HG03439 (cell line): ENCODE measurements around the gene ADGRF4.
A peak's percentile ranks its signal among the peaks of the same experiment; 100 is the strongest.

ENCODE experiments used
- ATAC-seq: cut with Tn5 transposase; IDR thresholded peaks from one replicate; pipeline ENCODE4 v1.9.1; 2021; ENCODE audit warnings: mild to moderate bottlenecking, moderate library complexity; ENCODE audit not compliant: unreplicated experiment

Gene ADGRF4

DNA sequence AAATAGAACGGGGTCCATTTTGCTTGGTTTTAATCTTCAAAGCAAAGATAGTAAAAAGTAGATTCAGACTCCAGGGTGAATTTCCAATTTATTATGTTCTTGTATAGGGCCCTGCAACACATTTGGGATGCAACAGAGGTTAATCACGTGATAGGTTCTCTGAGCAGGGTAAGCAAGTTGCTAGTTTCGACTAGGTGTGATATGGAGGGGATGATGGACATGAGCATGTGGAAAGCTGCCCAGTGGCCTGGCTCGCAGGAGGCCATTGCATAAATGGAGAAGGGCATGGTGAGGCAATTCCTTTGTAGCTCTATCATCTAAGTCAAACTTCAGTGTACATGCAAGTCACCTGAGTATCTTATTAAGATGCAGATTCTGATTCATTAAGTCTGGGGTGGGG lies 17.7 kb upstream of the ADGRF4 start:
- no peak for ATAC-seq

DNA sequence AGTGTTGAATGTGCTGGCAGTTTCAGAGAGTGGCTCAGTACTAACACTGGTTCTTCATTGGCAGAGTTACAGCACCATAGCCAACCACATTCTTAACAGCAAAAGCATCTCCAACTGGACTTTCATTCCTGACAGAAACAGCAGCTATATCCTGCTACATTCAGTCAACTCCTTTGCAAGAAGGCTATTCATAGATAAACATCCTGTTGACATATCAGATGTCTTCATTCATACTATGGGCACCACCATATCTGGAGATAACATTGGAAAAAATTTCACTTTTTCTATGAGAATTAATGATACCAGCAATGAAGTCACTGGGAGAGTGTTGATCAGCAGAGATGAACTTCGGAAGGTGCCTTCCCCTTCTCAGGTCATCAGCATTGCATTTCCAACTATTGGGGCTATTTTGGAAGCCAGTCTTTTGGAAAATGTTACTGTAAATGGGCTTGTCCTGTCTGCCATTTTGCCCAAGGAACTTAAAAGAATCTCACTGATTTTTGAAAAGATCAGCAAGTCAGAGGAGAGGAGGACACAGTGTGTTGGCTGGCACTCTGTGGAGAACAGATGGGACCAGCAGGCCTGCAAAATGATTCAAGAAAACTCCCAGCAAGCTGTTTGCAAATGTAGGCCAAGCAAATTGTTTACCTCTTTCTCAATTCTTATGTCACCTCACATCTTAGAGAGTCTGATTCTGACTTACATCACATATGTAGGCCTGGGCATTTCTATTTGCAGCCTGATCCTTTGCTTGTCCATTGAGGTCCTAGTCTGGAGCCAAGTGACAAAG lies 17.0 kb upstream of the ADGRF4 start:
- no peak for ATAC-seq

DNA sequence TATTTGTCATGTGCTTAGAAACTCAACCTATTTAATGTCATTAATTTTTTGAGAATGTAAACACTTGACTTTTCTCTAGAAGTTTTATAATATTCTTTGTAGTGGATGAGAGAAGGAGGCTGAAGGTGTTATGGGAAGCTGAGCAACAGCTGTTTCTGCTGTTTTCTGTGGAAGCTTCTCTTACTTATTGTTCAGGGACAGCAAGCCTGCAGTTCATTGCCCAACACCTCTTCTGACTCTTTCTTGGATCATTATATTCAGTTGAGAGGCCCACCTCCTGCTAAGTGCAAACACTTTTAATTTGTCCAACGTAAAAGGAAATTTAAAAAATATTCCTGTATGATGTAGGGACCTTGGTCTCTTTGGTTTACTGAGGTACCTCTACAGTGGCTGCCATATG lies 12.0 kb upstream of the ADGRF4 start:
- no peak for ATAC-seq

DNA sequence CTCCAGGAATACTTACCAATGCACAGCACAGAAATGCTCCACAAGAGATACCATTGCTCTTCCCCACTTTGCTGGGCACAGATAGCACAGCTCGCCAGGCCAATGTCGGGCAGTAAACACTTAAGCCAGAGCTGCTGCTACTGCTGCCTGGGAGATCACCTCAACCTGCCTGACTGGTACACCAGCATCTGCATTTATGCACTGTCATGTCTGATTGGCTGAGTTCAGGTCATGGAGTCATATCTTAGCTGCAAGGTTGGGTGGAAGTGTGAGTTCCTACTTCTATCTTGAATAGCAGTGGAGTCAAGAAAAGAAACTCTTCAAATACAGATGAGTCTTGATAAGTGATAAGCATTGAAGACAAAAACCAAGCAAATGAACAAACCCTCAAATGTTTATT lies 10.9 kb upstream of the ADGRF4 start:
- no peak for ATAC-seq

DNA sequence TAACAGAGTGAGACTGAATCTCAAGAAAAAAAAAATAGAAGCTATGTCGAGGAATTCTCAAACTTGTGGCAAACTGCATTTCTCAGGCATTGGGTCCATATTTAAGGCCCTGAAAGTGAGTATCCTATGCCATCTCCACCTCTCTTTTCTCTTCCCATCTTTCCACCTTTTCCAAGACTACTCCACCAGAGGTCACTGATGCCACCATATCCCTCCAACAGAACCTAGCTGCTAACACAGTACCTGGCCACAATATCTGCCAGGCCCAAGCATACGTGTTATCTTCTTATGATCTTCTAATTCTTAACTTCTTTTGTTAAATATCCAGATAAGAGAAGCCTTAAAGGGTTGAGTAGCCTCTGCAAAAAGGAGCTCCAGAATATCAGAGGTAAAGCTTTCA lies 8.2 kb upstream of the ADGRF4 start:
- ATAC-seq: no peak

DNA sequence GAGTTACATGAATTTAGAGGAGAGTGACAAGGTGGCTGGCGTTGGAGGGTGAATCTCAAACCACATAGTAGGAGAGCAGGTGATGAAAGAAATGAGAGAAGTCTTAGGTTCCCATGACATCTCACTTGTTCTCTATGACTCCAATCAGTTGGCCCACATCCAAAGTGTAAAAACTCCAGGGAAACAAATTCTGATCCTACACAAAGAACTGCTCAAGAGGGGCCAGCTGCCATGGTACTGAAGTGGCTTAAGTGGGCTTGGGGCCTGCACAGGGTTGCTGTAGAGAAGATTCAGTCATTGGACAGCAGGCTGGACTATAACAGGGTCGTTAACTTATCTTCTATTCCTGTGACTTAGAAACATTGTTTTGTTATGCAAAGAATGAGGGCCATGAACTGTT lies 7.6 kb upstream of the ADGRF4 start:
- no peak for ATAC-seq

DNA sequence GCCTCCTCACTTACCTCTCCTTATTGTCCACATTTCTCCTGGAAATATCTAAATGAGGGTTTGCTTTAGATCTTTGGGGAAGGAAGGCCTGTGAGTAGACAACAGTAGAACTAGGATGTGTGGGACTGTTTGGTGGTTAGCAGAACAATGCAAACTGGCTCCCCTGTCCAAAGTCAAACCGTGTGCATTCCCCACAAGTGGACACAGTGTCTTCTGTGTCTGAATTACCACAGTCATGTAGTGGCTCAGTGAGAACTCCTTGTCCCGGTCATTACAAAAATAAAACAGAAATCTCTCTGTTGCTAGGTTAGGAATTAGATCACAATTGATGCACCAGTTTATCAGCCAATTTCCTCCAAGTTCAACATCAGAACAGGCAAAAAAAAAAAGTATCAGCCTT lies 455 bp upstream of the ADGRF4 start:
- ATAC-seq: no peak

DNA sequence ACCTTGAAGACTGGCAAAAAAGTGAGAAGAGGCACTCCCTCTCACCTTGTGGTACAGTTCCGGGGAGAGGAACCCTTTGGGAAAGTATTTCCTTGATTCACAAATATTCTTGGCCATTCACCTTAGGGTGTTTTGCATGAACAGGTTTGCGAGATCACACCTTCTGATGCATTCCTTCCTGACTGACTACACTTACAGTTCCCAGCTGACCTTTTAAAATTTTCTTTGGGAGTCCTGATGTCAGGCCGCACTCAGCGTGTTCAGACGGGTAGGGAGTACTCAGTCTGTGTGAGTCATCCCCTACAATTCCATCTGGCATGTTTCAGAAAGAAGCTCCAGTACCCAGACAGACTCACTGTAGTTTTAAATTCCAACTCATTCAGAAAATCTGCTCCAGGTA lies 1.7 kb downstream of the ADGRF4 start:
- no peak for ATAC-seq

DNA sequence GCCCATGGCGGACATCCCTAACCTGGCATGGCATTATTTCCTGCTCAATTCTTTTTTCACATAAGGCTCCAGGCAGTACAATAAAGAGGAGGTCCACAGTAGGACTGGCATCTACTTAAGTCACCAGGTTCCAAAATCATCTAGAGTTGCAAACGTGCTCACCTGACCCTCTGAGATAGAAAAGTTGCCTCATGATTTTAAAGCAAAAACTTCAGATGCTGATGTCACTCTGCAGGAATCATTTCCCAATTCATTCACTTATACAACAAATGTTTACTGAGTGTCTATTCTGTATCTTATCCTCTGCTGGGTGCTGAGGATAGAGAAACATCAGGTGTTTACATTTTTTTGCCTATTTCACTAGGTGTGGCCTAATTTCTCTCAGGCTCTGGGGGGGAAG lies 2.2 kb downstream of the ADGRF4 start:
- ATAC-seq: no peak

DNA sequence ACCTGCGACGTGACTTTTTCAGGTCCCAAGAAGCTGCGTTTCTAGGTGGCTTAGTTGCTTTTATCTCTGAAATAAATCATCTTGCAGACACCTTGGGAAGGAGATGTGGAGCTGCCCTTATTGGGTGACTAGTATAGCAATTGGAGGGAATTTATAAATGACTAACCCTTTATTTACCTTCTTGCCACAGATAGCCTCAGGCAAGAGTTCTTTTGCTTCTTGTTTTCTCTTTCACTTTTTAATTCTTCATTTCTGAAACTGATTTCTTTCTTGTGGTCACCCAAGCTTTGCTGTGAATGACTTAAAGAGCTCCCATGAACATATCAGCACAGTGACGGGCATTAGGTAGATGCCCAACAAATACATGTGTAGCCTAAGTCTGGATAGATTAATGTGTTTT lies 3.0 kb downstream of the ADGRF4 start:
- ATAC-seq: peak; percentile 91

DNA sequence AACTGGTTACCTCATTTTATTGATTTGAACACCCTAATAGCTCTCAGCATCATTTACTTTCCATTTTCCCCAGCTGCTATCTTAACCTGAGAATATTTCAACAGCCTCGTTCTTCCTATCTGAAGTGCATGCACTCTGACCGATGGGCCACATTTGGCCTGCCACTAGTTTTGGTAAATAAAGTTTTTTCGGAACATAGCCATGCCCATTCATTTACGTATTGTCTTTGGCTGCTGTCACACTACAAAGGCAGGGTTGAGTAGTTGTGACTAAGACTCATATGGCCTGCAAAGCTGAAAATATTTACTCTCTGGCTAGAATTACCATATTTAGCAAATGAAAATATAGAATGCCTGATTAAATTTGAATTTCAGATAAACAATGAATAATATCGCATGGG lies 10.8 kb downstream of the ADGRF4 start:
- no peak for ATAC-seq

DNA sequence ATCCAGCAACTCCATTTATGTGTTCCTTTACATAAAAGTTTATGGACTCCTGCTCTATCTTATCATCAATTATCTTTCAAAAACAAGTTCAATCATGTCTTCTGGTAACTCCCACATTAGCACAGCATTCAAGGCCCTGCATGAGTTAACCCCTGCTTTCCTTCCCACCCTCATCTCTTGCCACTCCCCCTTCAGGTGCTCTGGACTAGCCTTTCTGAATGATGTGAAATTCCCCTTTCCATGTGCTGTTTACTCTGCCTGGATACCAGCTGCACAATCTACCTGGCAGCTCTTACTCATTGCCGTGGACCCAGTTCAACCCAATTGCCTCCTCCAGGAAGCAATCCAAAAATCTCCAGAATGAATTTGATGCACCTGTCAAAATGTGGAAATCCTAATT lies 11.9 kb downstream of the ADGRF4 start:
- no peak for ATAC-seq

DNA sequence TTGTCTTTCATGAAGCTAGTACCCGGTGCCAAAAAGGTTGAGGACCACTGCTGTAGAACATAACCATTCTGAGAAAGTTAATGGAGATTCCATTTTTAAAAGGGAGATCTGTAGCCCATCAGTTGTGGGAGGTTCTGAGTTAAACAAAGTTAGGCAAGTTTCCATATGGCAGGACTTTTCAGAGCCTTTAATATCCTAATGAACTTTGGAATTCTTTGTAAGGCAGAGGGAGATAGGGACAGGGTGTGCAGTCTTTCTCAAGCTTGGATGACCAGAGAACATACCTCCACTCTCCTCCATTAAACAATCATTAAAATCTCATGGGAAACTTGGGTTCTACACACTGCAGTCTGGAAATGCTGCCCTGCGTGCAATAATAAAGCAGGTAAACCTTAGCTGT lies 14.8 kb downstream of the ADGRF4 start:
- ATAC-seq: no peak

DNA sequence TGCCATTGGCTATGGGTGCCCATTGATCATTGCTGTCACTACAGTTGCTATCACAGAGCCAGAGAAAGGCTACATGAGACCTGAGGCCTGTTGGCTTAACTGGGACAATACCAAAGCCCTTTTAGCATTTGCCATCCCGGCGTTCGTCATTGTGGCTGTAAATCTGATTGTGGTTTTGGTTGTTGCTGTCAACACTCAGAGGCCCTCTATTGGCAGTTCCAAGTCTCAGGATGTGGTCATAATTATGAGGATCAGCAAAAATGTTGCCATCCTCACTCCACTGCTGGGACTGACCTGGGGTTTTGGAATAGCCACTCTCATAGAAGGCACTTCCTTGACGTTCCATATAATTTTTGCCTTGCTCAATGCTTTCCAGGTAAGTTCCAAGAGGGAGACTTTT lies 16.4 kb downstream of the ADGRF4 start:
- ATAC-seq: no peak

DNA sequence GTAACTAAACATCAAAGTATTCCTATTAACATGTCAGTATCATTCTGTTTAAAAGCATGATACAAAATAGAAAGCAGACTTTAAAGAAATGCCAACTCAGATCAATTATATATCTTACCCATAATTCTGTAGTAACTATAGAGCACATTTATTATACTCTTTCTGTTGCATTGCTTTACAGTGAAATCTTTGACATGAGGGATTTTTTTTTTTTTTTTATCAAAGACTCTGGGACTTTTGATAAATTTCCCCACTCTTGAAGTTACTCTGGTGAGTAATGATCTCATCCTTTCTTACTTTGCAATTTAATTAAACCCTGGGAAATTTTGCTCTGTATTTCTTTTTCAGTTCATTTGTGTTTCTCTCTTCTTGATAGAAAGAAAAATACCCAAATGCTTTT lies 17.4 kb downstream of the ADGRF4 start:
- ATAC-seq: no peak

DNA sequence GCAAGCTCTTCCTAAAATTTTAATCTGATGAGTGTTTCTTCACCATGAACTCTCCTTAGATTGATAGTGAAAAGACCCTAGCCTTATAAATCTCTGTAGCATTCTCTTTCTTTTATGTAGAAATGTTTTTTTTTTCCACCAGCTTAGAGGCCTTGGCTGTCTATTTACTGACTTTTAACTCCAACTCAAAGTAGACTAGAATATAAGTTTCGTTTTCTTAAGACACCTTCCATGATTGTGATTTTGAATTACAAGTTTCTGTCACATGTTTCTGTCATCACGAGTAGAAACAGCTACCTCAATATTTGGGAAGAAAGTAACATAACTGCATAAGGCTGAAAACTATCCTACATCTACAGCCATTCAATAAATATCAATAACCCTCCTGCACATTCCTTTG lies 17.8 kb downstream of the ADGRF4 start:
- ATAC-seq: no peak

DNA sequence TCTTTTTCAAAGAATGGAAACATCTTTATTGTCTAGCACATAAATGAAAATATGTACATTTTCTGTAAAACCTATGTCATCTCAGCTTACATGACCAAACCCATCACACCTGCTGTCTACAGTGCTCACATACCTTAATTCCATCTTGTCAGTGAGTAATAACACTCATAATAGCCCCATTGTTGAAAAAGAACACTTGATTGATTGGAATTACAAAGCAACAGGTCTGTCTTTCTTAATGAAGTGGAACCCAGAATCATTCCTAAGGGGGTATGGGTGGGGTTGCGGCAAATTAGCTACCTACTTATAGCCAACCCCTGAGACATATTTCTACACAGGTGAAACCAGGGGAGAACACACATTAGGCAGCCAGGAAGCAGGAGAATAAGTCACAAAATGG lies 20.2 kb downstream of the ADGRF4 start:
- ATAC-seq: no peak

DNA sequence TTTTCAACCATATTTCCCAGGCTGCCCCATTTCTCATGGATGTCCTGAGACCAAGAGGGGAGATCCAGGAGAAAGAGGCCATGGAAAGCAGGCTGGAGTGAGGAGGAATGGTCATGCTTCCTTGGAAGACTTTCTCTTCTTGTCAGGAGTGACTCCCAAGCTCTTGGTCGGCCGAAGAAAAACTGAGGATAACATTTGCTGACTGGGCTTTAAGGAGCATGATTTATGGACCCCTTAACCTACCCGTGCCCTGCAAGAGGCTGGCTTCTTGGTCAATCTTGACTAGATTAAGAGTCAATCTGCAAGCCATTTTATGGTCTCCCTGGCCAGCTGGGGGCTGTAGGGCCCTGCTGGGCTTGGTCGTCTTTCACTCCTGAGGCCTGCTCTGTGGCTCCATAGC lies 22.8 kb downstream of the ADGRF4 start:
- no peak for ATAC-seq

DNA sequence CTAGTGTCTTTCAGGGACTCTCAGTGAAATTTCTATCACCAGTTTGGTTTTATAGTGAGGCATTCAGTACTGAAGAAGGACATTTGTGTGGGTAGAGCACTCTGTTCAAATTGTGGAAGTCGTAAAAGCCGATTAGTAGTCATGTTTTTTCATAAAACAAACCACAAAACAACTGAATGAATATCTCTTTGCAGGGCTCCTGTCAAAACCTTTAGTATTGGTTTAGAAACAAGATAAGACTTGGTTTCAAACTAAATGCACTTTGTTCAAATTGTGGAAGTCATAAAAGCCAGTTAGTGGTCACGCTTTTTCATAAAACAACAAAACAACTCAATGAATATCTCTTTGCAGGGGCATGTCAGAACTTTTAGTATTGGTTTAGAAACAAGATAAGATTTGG lies 23.8 kb downstream of the ADGRF4 start:
- no peak for ATAC-seq

DNA sequence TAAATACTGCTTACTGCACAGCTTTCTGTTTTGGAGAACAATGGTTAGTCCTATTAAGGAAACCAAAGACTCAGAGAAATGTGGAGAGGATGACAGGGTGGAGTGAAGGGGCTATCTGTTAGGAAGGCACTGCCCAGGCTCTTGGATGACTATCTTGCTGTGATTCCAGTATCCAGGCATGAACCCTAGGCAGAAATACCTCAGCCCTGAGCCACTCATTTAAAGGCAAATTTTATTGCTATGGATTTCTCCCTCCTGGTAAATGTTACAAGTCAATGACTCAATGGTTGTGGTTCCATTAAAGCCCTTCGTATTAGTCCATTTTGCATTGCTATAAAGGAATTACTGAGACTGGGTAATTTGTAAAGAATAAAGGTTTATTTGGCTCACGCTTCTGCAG lies 25.9 kb downstream of the ADGRF4 start:
- ATAC-seq: no peak

DNA sequence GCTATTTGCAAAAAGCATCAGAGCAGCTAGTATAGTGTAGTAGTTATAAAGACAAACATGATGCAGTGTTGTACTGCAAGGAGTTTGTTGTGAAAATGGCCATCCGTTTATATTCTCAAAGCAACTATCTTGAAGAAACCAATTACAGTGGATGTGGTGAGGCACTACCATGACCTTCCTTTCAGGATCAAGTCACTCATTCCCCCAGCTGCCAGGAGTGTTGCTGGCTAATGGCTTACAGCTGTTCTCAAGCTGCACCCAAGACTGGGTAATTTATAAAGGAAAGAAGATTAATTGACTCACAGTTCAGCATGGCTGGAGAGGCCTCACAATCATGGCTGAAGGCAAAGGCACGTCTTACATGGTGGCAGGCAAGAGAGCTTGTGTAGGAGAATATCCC lies 29.0 kb downstream of the ADGRF4 start:
- ATAC-seq: no peak

DNA sequence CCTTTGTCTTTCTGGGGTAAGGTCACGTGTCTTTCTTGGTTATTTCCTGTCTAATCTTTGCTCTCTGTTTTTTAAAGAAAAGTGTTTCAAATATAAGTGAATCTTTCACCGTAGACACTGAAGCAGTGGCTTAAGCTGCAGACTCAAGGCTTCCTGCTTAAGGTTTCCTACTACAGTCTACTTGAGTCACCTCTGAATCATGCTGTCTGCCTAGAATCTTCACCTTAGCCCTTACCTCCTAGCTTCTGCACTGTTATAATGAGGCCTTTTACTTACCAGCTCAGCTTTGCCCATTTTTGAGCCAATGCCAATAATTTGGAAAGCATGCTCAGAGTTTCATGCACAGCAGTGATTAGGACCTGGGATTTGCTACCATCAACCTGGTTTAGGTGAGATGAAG lies 30.6 kb downstream of the ADGRF4 start:
- ATAC-seq: no peak

DNA sequence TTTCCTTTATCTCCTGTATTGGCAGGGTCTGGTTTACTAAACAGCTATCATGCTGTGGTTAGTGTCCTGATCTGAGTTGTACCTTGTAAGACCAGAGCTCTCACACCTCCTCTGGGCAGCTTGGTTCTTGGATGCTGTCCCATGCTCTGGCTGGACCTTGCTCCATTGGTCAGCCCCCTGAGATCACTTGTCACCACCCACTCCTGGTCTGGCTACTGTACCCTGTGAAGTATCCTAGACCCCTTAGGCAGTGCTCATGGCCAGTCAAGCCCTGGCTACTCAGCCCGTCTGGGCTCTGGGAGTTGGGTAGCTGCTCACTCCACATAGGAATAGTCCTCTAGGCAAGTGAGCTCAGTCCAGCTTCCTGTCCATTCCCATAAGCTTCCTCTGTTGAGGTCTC lies 31.1 kb downstream of the ADGRF4 start:
- no peak for ATAC-seq
